ENCODE results near the gene CFAP97. TPM values are rescaled to one million over a fixed set of nuclear protein-coding genes. Genes with fewer than 3 reads are reported as not detected.
"Not testable (repeated sequence)": the region's sequence is repeated elsewhere in the genome, so short reads cannot be mapped to it uniquely, and the experiment has no call there.

CFAP97 gene
- total and polyA plus RNA-seq, 2 donors (not counting 1 experiment from before 2014, with no cell fraction given): 39.3 to 50.8 TPM

GRCh38 chr4:185120631-185120946 lies 83.2 kb downstream of the CFAP97 start:
- Histone ChIP-seq H3K4me2 (ENCODE audit: extremely low read depth, insufficient read depth, low read length) (no peak overlapping the region), H4K20me1 (ENCODE audit: control insufficient read depth, extremely low read depth, insufficient read depth, low read length) (no peaks in the 10 kb centered on the region), H3K9me3 (ENCODE audit: control insufficient read depth, insufficient read depth, low read depth, low read length) (no peaks in the 10 kb centered on the region), H3K4me3 (replicated peaks in 1 of 4; ENCODE audit: control extremely low read depth in 1 of 4, insufficient read depth in 1 of 4, low read depth in 3 of 4, low read length in 4 of 4) (no peak overlapping the region), H3K27me3 (ENCODE audit: control insufficient read depth, insufficient read depth, low read length) (no peaks in the 10 kb centered on the region), H3K27ac (ENCODE audit: insufficient read depth, low read length) (no peak overlapping the region), H2AFZ (ENCODE audit: low read length) (no peak overlapping the region), H3K9ac (ENCODE audit: insufficient read depth, low read length) (no peak overlapping the region), H3K4me1 (ENCODE audit: control insufficient read depth, extremely low read depth, insufficient read depth, low read length) (peaks cover 2% of the 10 kb centered on the region), H3K36me3 (ENCODE audit: control insufficient read depth, insufficient read depth, low read length) (no peaks in the 10 kb centered on the region), H3K79me2 (ENCODE audit: control insufficient read depth, insufficient read depth, low read length) (no peaks in the 10 kb centered on the region)
- TF ChIP-seq EZH2 (IDR thresholded peaks at IDR 0.05; ENCODE audit: low read length, missing control alignments) (no peak), CTCF (conservative IDR thresholded peaks at IDR 0.05 in 1 of 2, IDR thresholded peaks at IDR 0.05 in 1 of 2; ENCODE audit: low read depth in 1 of 2, low read length in 2 of 2) (no peak)
- no peak for DNase-seq (ENCODE audit: low read depth in 2 of 2)

GRCh38 chr4:185119927-185120630 lies 83.7 kb downstream of the CFAP97 start:
- H3K79me2 ChIP-seq (ENCODE audit: control insufficient read depth, insufficient read depth, low read length): no peaks in the 10 kb centered on the region
- no peak for TF ChIP-seq CTCF (conservative IDR thresholded peaks at IDR 0.05 in 1 of 2, IDR thresholded peaks at IDR 0.05 in 1 of 2; ENCODE audit: low read depth in 1 of 2, low read length in 2 of 2)
- no peak for TF ChIP-seq EZH2 (IDR thresholded peaks at IDR 0.05; ENCODE audit: low read length, missing control alignments)
- H3K27me3 ChIP-seq (ENCODE audit: control insufficient read depth, insufficient read depth, low read length): no peaks in the 10 kb centered on the region
- H3K9ac ChIP-seq (ENCODE audit: insufficient read depth, low read length): no peak overlapping the region
- H3K36me3 ChIP-seq (ENCODE audit: control insufficient read depth, insufficient read depth, low read length): no peaks in the 10 kb centered on the region
- no peak overlapping the region for H3K27ac ChIP-seq (ENCODE audit: insufficient read depth, low read length)
- no peak overlapping the region for H3K4me2 ChIP-seq (ENCODE audit: extremely low read depth, insufficient read depth, low read length)
- no peaks in the 10 kb centered on the region for H3K9me3 ChIP-seq (ENCODE audit: control insufficient read depth, insufficient read depth, low read depth, low read length)
- H3K4me3 ChIP-seq (replicated peaks in 1 of 4; ENCODE audit: control extremely low read depth in 1 of 4, insufficient read depth in 1 of 4, low read depth in 3 of 4, low read length in 4 of 4): no peak overlapping the region
- peaks cover 2% of the 10 kb centered on the region for H3K4me1 ChIP-seq (ENCODE audit: control insufficient read depth, extremely low read depth, insufficient read depth, low read length)
- DNase-seq (ENCODE audit: low read depth in 2 of 2): peak in 1 of 2 donors; percentile 28
- no peak overlapping the region for H2AFZ ChIP-seq (ENCODE audit: low read length)
- no peaks in the 10 kb centered on the region for H4K20me1 ChIP-seq (ENCODE audit: control insufficient read depth, extremely low read depth, insufficient read depth, low read length)

GRCh38 chr4:185119467-185119866 lies 84.3 kb downstream of the CFAP97 start:
- DNase-seq (ENCODE audit: low read depth in 2 of 2); H3K9ac ChIP-seq (ENCODE audit: insufficient read depth, low read length); H3K27ac ChIP-seq (ENCODE audit: insufficient read depth, low read length); H3K9me3 ChIP-seq (ENCODE audit: control insufficient read depth, insufficient read depth, low read depth, low read length); H4K20me1 ChIP-seq (ENCODE audit: control insufficient read depth, extremely low read depth, insufficient read depth, low read length); H3K36me3 ChIP-seq (ENCODE audit: control insufficient read depth, insufficient read depth, low read length); H3K4me3 ChIP-seq (replicated peaks in 1 of 4; ENCODE audit: control extremely low read depth in 1 of 4, insufficient read depth in 1 of 4, low read depth in 3 of 4, low read length in 4 of 4); H3K4me1 ChIP-seq (ENCODE audit: control insufficient read depth, extremely low read depth, insufficient read depth, low read length); H3K4me2 ChIP-seq (ENCODE audit: extremely low read depth, insufficient read depth, low read length); H2AFZ ChIP-seq (ENCODE audit: low read length); H3K79me2 ChIP-seq (ENCODE audit: control insufficient read depth, insufficient read depth, low read length); H3K27me3 ChIP-seq (ENCODE audit: control insufficient read depth, insufficient read depth, low read length): not testable (repeated sequence)

Data from fibroblast of lung (primary cell).